Germinal center (tissue), 1 donor: ENCODE measurements around the gene NDUFB10.
"Not testable (repeated sequence)": the region's sequence is repeated elsewhere in the genome, so short reads cannot be mapped to it uniquely, and the experiment has no call there.

Experiments
- DNase-seq: peaks from one replicate; pipeline ENCODE4 v3.0.0; 2012; ENCODE audit warnings: mixed read lengths, low spot score

The NDUFB10 gene

GRCh38 chr16:1924095-1924494 is 35.2 kb upstream of the NDUFB10 start:
- DNase-seq = no peak

GRCh38 chr16:1926271-1926670 is 33.1 kb upstream of the NDUFB10 start:
- DNase-seq = no peak

- peak; percentile 28 for DNase-seq
These were observed 30.2 kb upstream of the NDUFB10 start for GRCh38 chr16:1929105-1929504.

GRCh38 chr16:1929578-1930337 is 29.6 kb upstream of the NDUFB10 start:
- DNase-seq = peak; percentile 96

GRCh38 chr16:1930338-1930720 is 29.0 kb upstream of the NDUFB10 start:
- DNase-seq = no peak

- no peak for DNase-seq
These were observed 27.0 kb upstream of the NDUFB10 start for GRCh38 chr16:1932050-1933028.

- no peak for DNase-seq
These were observed 26.2 kb upstream of the NDUFB10 start for GRCh38 chr16:1933097-1933661.

- no peak for DNase-seq
These were observed 22.3 kb upstream of the NDUFB10 start for GRCh38 chr16:1936945-1937479.

GRCh38 chr16:1938316-1938715 is 21.0 kb upstream of the NDUFB10 start:
- no peak for DNase-seq

- no peak for DNase-seq
These were observed 20.4 kb upstream of the NDUFB10 start for GRCh38 chr16:1938910-1939309.

GRCh38 chr16:1939833-1940232 is 19.5 kb upstream of the NDUFB10 start:
- not testable (repeated sequence) for DNase-seq

GRCh38 chr16:1940273-1941161 is 18.8 kb upstream of the NDUFB10 start:
- no peak for DNase-seq

GRCh38 chr16:1941162-1942046 is 17.9 kb upstream of the NDUFB10 start:
- DNase-seq = no peak

GRCh38 chr16:1942047-1942809 is 17.1 kb upstream of the NDUFB10 start:
- DNase-seq = no peak

- DNase-seq = peak; percentile 100
These were observed 16.3 kb upstream of the NDUFB10 start, which contains the start of gene MSRB1 for GRCh38 chr16:1942810-1943726. MSRB1 (minus strand) TSS chr16:1943199; CDS start chr16:1943156, 43 bp downstream.

- no peak for DNase-seq
These were observed 14.6 kb upstream of the NDUFB10 start for GRCh38 chr16:1944612-1945199.

GRCh38 chr16:1945559-1946391 is 13.6 kb upstream of the NDUFB10 start:
- DNase-seq = no peak
